HUES6 (cell line): ENCODE data around the gene ARSA.

ENCODE experiments used
- H3K27ac ChIP-seq: 2 replicates; pipeline ENCODE4 v1.7.0; 2013; ENCODE audit warnings: low read depth, mild to moderate bottlenecking, low read length, inconsistent platforms
- H3K27me3 ChIP-seq: 2 replicates; pipeline ENCODE4 v1.6.1; 2013; ENCODE audit warnings: low read length; ENCODE audit not compliant: control insufficient read depth, insufficient read depth
- H3K36me3 ChIP-seq: 2 replicates; pipeline ENCODE4 v1.6.1; 2013; ENCODE audit warnings: low read length; ENCODE audit not compliant: control insufficient read depth, insufficient read depth
- H3K4me1 ChIP-seq: 2 replicates; pipeline ENCODE4 v1.6.1; 2013; ENCODE audit warnings: low read length; ENCODE audit not compliant: control insufficient read depth, insufficient read depth
- H3K4me3 ChIP-seq: 2 replicates; pipeline ENCODE4 v1.5.1; 2013; ENCODE audit warnings: low read depth, low read length
- H3K9ac ChIP-seq: one replicate; pipeline ENCODE4 v1.6.1; 2013; ENCODE audit warnings: mild to moderate bottlenecking, low read length
- H3K9me3 ChIP-seq: 2 replicates; pipeline ENCODE4 v1.6.1; 2013; ENCODE audit warnings: low read depth, low read length; ENCODE audit not compliant: control insufficient read depth, insufficient read depth

ARSA gene

GRCh38 chr22:50607659-50608020 is 20.3 kb downstream of the ARSA start:
- H3K4me1 ChIP-seq = peaks cover 5% of the 10 kb centered on the region; the same call in 1 of the 2 replicates
- H3K9me3 ChIP-seq = no peaks in the 10 kb centered on the region
- H3K36me3 ChIP-seq = no peaks in the 10 kb centered on the region
- no peak overlapping the region for H3K4me3 ChIP-seq
- no peak overlapping the region for H3K27ac ChIP-seq
- H3K27me3 ChIP-seq = peaks cover 89% of the 10 kb centered on the region
- no peak overlapping the region for H3K9ac ChIP-seq

GRCh38 chr22:50606946-50607658 is 20.9 kb downstream of the ARSA start:
- peaks cover 89% of the 10 kb centered on the region for H3K27me3 ChIP-seq
- no peaks in the 10 kb centered on the region for H3K36me3 ChIP-seq
- no peaks in the 10 kb centered on the region for H3K4me1 ChIP-seq
- no peaks in the 10 kb centered on the region for H3K9me3 ChIP-seq
- no peak overlapping the region for H3K27ac ChIP-seq
- H3K4me3 ChIP-seq = no peak overlapping the region
- no peak overlapping the region for H3K9ac ChIP-seq

- H3K27me3 ChIP-seq = peaks cover 93% of the 10 kb centered on the region
- no peaks in the 10 kb centered on the region for H3K9me3 ChIP-seq
- H3K27ac ChIP-seq = no peak overlapping the region
- no peak overlapping the region for H3K9ac ChIP-seq
- H3K4me3 ChIP-seq = no peak overlapping the region
- no peaks in the 10 kb centered on the region for H3K36me3 ChIP-seq
- H3K4me1 ChIP-seq = no peaks in the 10 kb centered on the region
Measured at GRCh38 chr22:50606165-50606945, 21.6 kb downstream of the ARSA start.

- H3K9me3 ChIP-seq = no peaks in the 10 kb centered on the region
- no peak overlapping the region for H3K9ac ChIP-seq
- no peak overlapping the region for H3K4me3 ChIP-seq
- peaks cover 93% of the 10 kb centered on the region for H3K27me3 ChIP-seq
- H3K4me1 ChIP-seq = peaks cover 3% of the 10 kb centered on the region; the same call in 1 of the 2 replicates
- H3K27ac ChIP-seq = no peak overlapping the region
- H3K36me3 ChIP-seq = no peaks in the 10 kb centered on the region
Measured at GRCh38 chr22:50605613-50606074, 22.3 kb downstream of the ARSA start.

- Histone ChIP-seq H3K27me3 (peaks cover 90% of the 10 kb centered on the region), H3K36me3 (no peaks in the 10 kb centered on the region), H3K9me3 (no peaks in the 10 kb centered on the region), H3K4me3 (no peak overlapping the region), H3K27ac (no peak overlapping the region), H3K9ac (no peak overlapping the region), H3K4me1 (peaks cover 3% of the 10 kb centered on the region; the same call in 1 of the 2 replicates)
Measured at GRCh38 chr22:50605002-50605612, 22.8 kb downstream of the ARSA start.

- peaks cover 90% of the 10 kb centered on the region for H3K27me3 ChIP-seq
- H3K4me3 ChIP-seq = peak overlapping the region; percentile 45
- no peak overlapping the region for H3K9ac ChIP-seq
- no peaks in the 10 kb centered on the region for H3K9me3 ChIP-seq
- H3K27ac ChIP-seq = no peak overlapping the region
- H3K36me3 ChIP-seq = no peaks in the 10 kb centered on the region
- peaks cover 3% of the 10 kb centered on the region; the same call in 1 of the 2 replicates for H3K4me1 ChIP-seq
Measured at GRCh38 chr22:50604256-50605001, 23.5 kb downstream of the ARSA start.

- no peaks in the 10 kb centered on the region for H3K36me3 ChIP-seq
- H3K27me3 ChIP-seq = peaks cover 90% of the 10 kb centered on the region
- H3K4me1 ChIP-seq = peaks cover 3% of the 10 kb centered on the region; the same call in 1 of the 2 replicates
- peak overlapping the region; percentile 45 for H3K4me3 ChIP-seq
- no peak overlapping the region for H3K9ac ChIP-seq
- H3K27ac ChIP-seq = no peak overlapping the region
- H3K9me3 ChIP-seq = no peaks in the 10 kb centered on the region
Measured at GRCh38 chr22:50603511-50604255, 24.3 kb downstream of the ARSA start.

GRCh38 chr22:50602338-50602700 is 25.6 kb downstream of the ARSA start:
- H3K4me3 ChIP-seq = no peak overlapping the region
- peaks cover 93% of the 10 kb centered on the region for H3K27me3 ChIP-seq
- H3K9ac ChIP-seq = no peak overlapping the region
- H3K9me3 ChIP-seq = no peaks in the 10 kb centered on the region
- H3K36me3 ChIP-seq = no peaks in the 10 kb centered on the region
- peaks cover 3% of the 10 kb centered on the region; the same call in 1 of the 2 replicates for H3K4me1 ChIP-seq
- H3K27ac ChIP-seq = no peak overlapping the region

GRCh38 chr22:50601669-50602337 is 26.1 kb downstream of the ARSA start:
- Histone ChIP-seq H3K36me3 (no peaks in the 10 kb centered on the region), H3K27ac (no peak overlapping the region), H3K27me3 (peaks cover 93% of the 10 kb centered on the region), H3K9ac (no peak overlapping the region), H3K9me3 (no peaks in the 10 kb centered on the region), H3K4me1 (peaks cover 3% of the 10 kb centered on the region; the same call in 1 of the 2 replicates), H3K4me3 (peak overlapping the region; percentile 43; the same call in 1 of the 2 replicates)
